Endothelial cell of umbilical vein (primary cell): Measurements from ENCODE around the gene TMPRSS3. TPM values are rescaled to one million over a fixed set of nuclear protein-coding genes. Genes with fewer than 3 reads are reported as not detected.

Source experiments
- BruUV-seq: library from RNA; stranded (reverse); fragments of 400-500 nt; replicated peaks from 2 replicates; lab custom pipeline; 2021; lab: Mats Ljungman, UMichigan
- CTCF ChIA-PET: fragments of 300-600, 350-600 bp; sonication (Branson Sonifier 250); formaldehyde crosslinking; loops from one replicate; lab custom pipeline; 2021; ENCODE audit warnings: antibody characterized with exemption, inconsistent platforms; lab: Charles Lee
- POLR2A ChIA-PET: fragments of 300-600, 350-600 bp; sonication (Branson Sonifier 250); formaldehyde crosslinking; loops from one replicate; lab custom pipeline; 2021; ENCODE audit warnings: antibody characterized with exemption, inconsistent platforms; lab: Charles Lee
- DNase-seq: peaks from one replicate; pipeline ENCODE4 v3.0.0-alpha.2; 2011; ENCODE audit warnings: low read depth, low spot score
- FAIRE-seq: peaks from 2 replicates; lab custom pipeline; 2011; peaks lifted over from hg19 to GRCh38; lab: Jason Lieb, UNC
- H2AFZ ChIP-seq: 2 replicates; pipeline ENCODE4 v1.6.0; 2012; ENCODE audit warnings: low read depth, low read length, control low read depth, inconsistent platforms
- H3K27ac ChIP-seq: 2 replicates; pipeline ENCODE4 v1.5.1; 2011; ENCODE audit warnings: low read depth, mild to moderate bottlenecking, control low read depth, low read length, moderate library complexity; ENCODE audit not compliant: insufficient read depth
- H3K27me3 ChIP-seq, 2 experiments: 2 replicates each; pipeline versions ENCODE4 v1.6.0 to v1.6.1; 2011; ENCODE audit warnings: low read length in 2 of 2, mixed read lengths in 1 of 2; ENCODE audit not compliant: control insufficient read depth in 2 of 2, insufficient read depth in 2 of 2
- H3K36me3 ChIP-seq, 2 experiments: 2 replicates in 1 of 2; 3 replicates in 1 of 2; pipeline ENCODE4 v1.5.1; 2011; ENCODE audit warnings: low read length in 2 of 2, mild to moderate bottlenecking in 1 of 2, moderate library complexity in 1 of 2; ENCODE audit not compliant: control insufficient read depth in 2 of 2, insufficient read depth in 2 of 2; ENCODE audit errors: extremely low read depth in 1 of 2
- H3K4me1 ChIP-seq: 3 replicates; pipeline ENCODE4 v1.5.1; 2011; ENCODE audit warnings: mild to moderate bottlenecking, low read length; ENCODE audit not compliant: control insufficient read depth, insufficient read depth; ENCODE audit errors: extremely low read depth
- H3K4me2 ChIP-seq: 2 replicates; pipeline ENCODE4 v1.6.1; 2011; ENCODE audit warnings: low read length, control low read depth, mixed read lengths; ENCODE audit not compliant: insufficient read depth
- H3K4me3 ChIP-seq, 3 experiments: fragments of 200-600 bp in 1 of 3; sonication (generic), shearing (Covaris generic) in 1 of 3; replicated peaks in 1 of 3; 2 replicates each; pipeline ENCODE4 v1.5.1; 2011 to 2016; ENCODE audit warnings: control low read depth in 3 of 3, low read length in 3 of 3, mild to moderate bottlenecking in 2 of 3, inconsistent platforms in 1 of 3, low read depth in 1 of 3, moderate library complexity in 1 of 3; ENCODE audit not compliant: insufficient read depth in 1 of 3
- H3K79me2 ChIP-seq: 2 replicates; pipeline ENCODE4 v1.6.0; 2012; ENCODE audit warnings: low read length, inconsistent platforms; ENCODE audit not compliant: control insufficient read depth, insufficient read depth
- H3K9ac ChIP-seq: replicated peaks from 2 replicates; pipeline ENCODE3; 2011; ENCODE audit warnings: low read length, control low read depth; ENCODE audit not compliant: insufficient read depth; ENCODE audit errors: extremely low read depth
- H3K9me1 ChIP-seq: replicated peaks from 3 replicates; pipeline ENCODE4 v1.6.0; 2011; ENCODE audit warnings: mild to moderate bottlenecking, low read length; ENCODE audit not compliant: control insufficient read depth, insufficient read depth; ENCODE audit errors: extremely low read depth
- H3K9me3 ChIP-seq: replicated peaks from 2 replicates; pipeline ENCODE4 v1.5.1; 2012; ENCODE audit warnings: low read length, inconsistent platforms; ENCODE audit not compliant: control insufficient read depth, insufficient read depth
- H4K20me1 ChIP-seq: replicated peaks from 2 replicates; pipeline ENCODE3; 2011; ENCODE audit warnings: mild to moderate bottlenecking, low read length; ENCODE audit not compliant: control insufficient read depth, insufficient read depth; ENCODE audit errors: extremely low read depth
- EZH2 ChIP-seq: IDR thresholded peaks from 2 replicates; pipeline ENCODE4 v1.6.1; 2012; ENCODE audit warnings: borderline replicate concordance, low read depth, mild to moderate bottlenecking, moderate library complexity, low read length, inconsistent platforms; ENCODE audit not compliant: severe bottlenecking
- FOS ChIP-seq: IDR thresholded peaks from 2 replicates; pipeline ENCODE4 v1.6.1; 2011; ENCODE audit warnings: mild to moderate bottlenecking, low read length, moderate library complexity, borderline replicate concordance; ENCODE audit not compliant: insufficient read depth
- GATA2 ChIP-seq: IDR thresholded peaks from 2 replicates; pipeline ENCODE4 v1.7.0; 2011; ENCODE audit warnings: low read depth, mild to moderate bottlenecking, moderate library complexity, mixed read lengths, low read length; ENCODE audit not compliant: insufficient read length, insufficient read depth
- JUN ChIP-seq: IDR thresholded peaks from 2 replicates; pipeline ENCODE4 v1.6.1; 2011; ENCODE audit warnings: borderline replicate concordance, low read depth; ENCODE audit not compliant: insufficient read length, insufficient read depth
- MYC ChIP-seq: IDR thresholded peaks from one replicate; pipeline ENCODE4 v1.6.1; 2011; ENCODE audit warnings: mild to moderate bottlenecking, low read depth, low read length
- POLR2A ChIP-seq: IDR thresholded peaks from 2 replicates; pipeline ENCODE4 v1.6.1; 2012; ENCODE audit warnings: low read depth, mild to moderate bottlenecking, control low read depth, low read length
- POLR2AphosphoS5 ChIP-seq: IDR thresholded peaks from 2 replicates; pipeline ENCODE4 v1.6.1; 2012; ENCODE audit warnings: low read depth, mild to moderate bottlenecking, control low read depth, low read length, moderate library complexity; ENCODE audit not compliant: insufficient read depth
- dilution Hi-C: fragments of 300-500 bp; cut with MboI; formaldehyde crosslinking; loops from one replicate; pipeline ENCODE4 v1.15.0; 2019; ENCODE audit warnings: low sequenced_read_pairs; ENCODE audit not compliant: extremely low pct_ligation_motif_present
- intact Hi-C: fragments of 100-400 bp; cut with micrococcal nuclease; formaldehyde crosslinking; loops from one replicate; pipeline ENCODE4 v1.10.0; 2022
- polyA plus RNA-seq, 4 experiments: library from polyadenylated mRNA; depleted of rRNA in 3 of 4; stranded (reverse) in 3 of 4; unstranded in 1 of 4; fragments of >200 nt; gene quantifications; 2 replicates each; pipeline versions ENCODE4 v1.2.1 to v1.2.3, GENCODE V29; 2011 to 2012; ENCODE audit warnings: missing spikeins in 1 of 4
- total RNA-seq: library from RNA; stranded (reverse); gene quantifications from 2 replicates; pipeline ENCODE4 v1.2.3, GENCODE V29; 2021
- TF ChIP-seq, protein P1 (sequence below), 2 donors: IDR thresholded peaks; 1 replicate in 1 of 2; 2 replicates in 1 of 2; pipeline ENCODE4 v1.5.1; 2011; ENCODE audit warnings: low read length in 2 of 2, mild to moderate bottlenecking in 2 of 2, moderate library complexity in 2 of 2, control low read depth in 1 of 2, inconsistent platforms in 1 of 2, low read depth in 1 of 2; ENCODE audit not compliant: insufficient read depth in 1 of 2; ENCODE audit errors: extremely low read depth in 1 of 2
- TF ChIP-seq, protein P2 (sequence below): IDR thresholded peaks from 2 replicates; pipeline ENCODE4 v1.6.1; 2011; ENCODE audit not compliant: insufficient read depth, insufficient read length

The TMPRSS3 gene
- total and polyA plus RNA-seq, 2 donors (not counting 3 experiments of a cell fraction or from before 2014, with no cell fraction given), result not detected

DNA sequence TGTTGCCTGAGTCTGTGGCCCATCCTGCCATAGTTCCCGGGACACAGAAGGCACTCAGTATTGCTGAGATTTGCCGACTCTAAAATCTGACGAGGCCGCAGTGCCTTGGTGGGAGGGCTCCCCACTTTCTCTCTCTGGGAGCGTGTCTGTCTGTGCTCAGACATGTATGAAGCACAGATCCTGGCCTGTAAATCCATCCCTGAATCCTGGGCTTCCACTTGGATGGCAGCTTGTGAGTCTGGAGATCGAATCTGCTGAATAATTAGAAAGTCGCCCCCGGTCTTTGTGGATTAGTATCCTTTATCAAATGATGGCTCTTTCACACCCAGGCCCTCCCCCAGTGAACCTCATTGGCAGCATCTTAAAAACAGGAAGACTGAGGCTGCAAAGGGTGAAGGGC is 18.2 kb upstream of the TMPRSS3 start:
- Histone ChIP-seq H3K4me3 (no peak overlapping the region), H3K79me2 (no peaks in the 10 kb centered on the region), H3K4me1 (no peaks in the 10 kb centered on the region), H3K9me1 (no peaks in the 10 kb centered on the region), H2AFZ (no peak overlapping the region), H3K9me3 (no peaks in the 10 kb centered on the region), H3K27ac (no peak overlapping the region), H3K4me2 (no peak overlapping the region), H3K36me3 (no peaks in the 10 kb centered on the region), H3K9ac (no peak overlapping the region), H4K20me1 (no peaks in the 10 kb centered on the region), H3K27me3 (peaks cover 3 to 10% of the 10 kb centered on the region in 2 experiments)
- POLR2A ChIA-PET, result no interaction called here
- CTCF ChIA-PET, result no interaction called here
- DNase-seq (no peak), FAIRE-seq (no peak)
- no peak for TF ChIP-seq MYC
- TF ChIP-seq FOS, result no peak
- no peak for TF ChIP-seq EZH2
- TF ChIP-seq POLR2AphosphoS5, result no peak
- TF ChIP-seq GATA2, result no peak
- dilution Hi-C loops, result no loop called here
- intact Hi-C loops, result no loop called here
- BruUV-seq, result no TSS peak

DNA sequence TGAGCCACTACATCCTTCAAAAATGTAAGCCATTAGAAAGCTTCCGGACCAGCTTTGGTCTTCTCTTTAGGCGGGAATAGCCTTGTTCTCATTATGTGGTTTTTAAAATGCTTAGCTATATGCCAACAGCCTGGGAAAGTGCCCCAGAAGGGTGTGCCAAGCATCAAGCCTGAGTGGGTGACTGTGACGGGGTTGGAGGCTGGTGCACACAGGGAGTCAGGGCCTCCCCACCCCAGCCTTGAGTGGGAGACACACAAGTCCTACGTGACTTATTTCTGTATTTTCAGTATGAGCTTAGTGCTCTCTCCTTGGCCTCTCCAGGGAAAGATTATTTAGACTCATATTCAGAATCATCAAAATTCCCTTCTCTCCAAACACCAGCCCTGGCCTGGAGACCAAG is 17.6 kb upstream of the TMPRSS3 start:
- FAIRE-seq, result no peak
- intact Hi-C loops (no loop called here), dilution Hi-C loops (no loop called here)
- H3K27me3 ChIP-seq, result peaks cover 3 to 9% of the 10 kb centered on the region in 2 experiments
- H3K4me3 ChIP-seq, result no peak overlapping the region
- no TSS peak for BruUV-seq
- no peak overlapping the region for H3K27ac ChIP-seq
- ChIA-PET POLR2A (no interaction called here), CTCF (no interaction called here)
- H3K4me1 ChIP-seq, result no peaks in the 10 kb centered on the region
- no peaks in the 10 kb centered on the region for H3K36me3 ChIP-seq
- no peaks in the 10 kb centered on the region for H4K20me1 ChIP-seq
- no peak overlapping the region for H3K4me2 ChIP-seq
- TF ChIP-seq MYC (no peak), JUN (no peak), GATA2 (no peak), EZH2 (no peak), FOS (no peak), POLR2AphosphoS5 (no peak), POLR2A (no peak)
- TF ChIP-seq, protein P1, sequence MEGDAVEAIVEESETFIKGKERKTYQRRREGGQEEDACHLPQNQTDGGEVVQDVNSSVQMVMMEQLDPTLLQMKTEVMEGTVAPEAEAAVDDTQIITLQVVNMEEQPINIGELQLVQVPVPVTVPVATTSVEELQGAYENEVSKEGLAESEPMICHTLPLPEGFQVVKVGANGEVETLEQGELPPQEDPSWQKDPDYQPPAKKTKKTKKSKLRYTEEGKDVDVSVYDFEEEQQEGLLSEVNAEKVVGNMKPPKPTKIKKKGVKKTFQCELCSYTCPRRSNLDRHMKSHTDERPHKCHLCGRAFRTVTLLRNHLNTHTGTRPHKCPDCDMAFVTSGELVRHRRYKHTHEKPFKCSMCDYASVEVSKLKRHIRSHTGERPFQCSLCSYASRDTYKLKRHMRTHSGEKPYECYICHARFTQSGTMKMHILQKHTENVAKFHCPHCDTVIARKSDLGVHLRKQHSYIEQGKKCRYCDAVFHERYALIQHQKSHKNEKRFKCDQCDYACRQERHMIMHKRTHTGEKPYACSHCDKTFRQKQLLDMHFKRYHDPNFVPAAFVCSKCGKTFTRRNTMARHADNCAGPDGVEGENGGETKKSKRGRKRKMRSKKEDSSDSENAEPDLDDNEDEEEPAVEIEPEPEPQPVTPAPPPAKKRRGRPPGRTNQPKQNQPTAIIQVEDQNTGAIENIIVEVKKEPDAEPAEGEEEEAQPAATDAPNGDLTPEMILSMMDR (IDR thresholded peaks at IDR 0.05; ENCODE audit: extremely low read depth in 1 of 2, insufficient read depth in 1 of 2, low read depth in 1 of 2, low read length in 2 of 2), result no peak
- TF ChIP-seq, protein P2, sequence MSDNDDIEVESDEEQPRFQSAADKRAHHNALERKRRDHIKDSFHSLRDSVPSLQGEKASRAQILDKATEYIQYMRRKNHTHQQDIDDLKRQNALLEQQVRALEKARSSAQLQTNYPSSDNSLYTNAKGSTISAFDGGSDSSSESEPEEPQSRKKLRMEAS, result no peak
- H3K9me3 ChIP-seq, result no peaks in the 10 kb centered on the region
- H2AFZ ChIP-seq, result no peak overlapping the region
- H3K9ac ChIP-seq, result no peak overlapping the region
- no peaks in the 10 kb centered on the region for H3K9me1 ChIP-seq
- no peaks in the 10 kb centered on the region for H3K79me2 ChIP-seq
- no peak for DNase-seq
